CD4-positive, alpha-beta T cell treated with Interleukin-6 at 100 ng/mL for 8 hours (primary cell): ENCODE measurements around the gene MROH7.

Experiments
- DNase-seq: peaks from one replicate; pipeline ENCODE4 v3.0.0-alpha.2; 2020; ENCODE audit warnings: mixed read lengths, low spot score

MROH7 gene

GRCh38 chr1:54640863-54641836 lies at the start of gene MROH7:
Gene MROH7 (plus strand): TSS chr1:54641786. CDS start chr1:54652927, 11,141 bp downstream.
- no peak for DNase-seq

- DNase-seq, result no peak
These were observed 47.9 kb upstream of the MROH7 start for GRCh38 chr1:54593571-54594160.

GRCh38 chr1:54594463-54594862 lies 47.1 kb upstream of the MROH7 start:
- no peak for DNase-seq

- no peak for DNase-seq
These were observed 45.6 kb upstream of the MROH7 start for GRCh38 chr1:54595956-54596498.

GRCh38 chr1:54596756-54597155 lies 44.8 kb upstream of the MROH7 start:
- no peak for DNase-seq

GRCh38 chr1:54597455-54598030 lies 44.0 kb upstream of the MROH7 start:
- no peak for DNase-seq

- DNase-seq, result no peak
These were observed 42.3 kb upstream of the MROH7 start for GRCh38 chr1:54599211-54599823.

GRCh38 chr1:54600947-54601721 lies 40.5 kb upstream of the MROH7 start:
- no peak for DNase-seq

- DNase-seq, result no peak
These were observed 39.9 kb upstream of the MROH7 start for GRCh38 chr1:54601730-54602129.

- no peak for DNase-seq
These were observed 39.0 kb upstream of the MROH7 start for GRCh38 chr1:54602554-54602953.

GRCh38 chr1:54603241-54603640 lies 38.3 kb upstream of the MROH7 start:
- DNase-seq, result no peak

GRCh38 chr1:54604051-54604450 lies 37.5 kb upstream of the MROH7 start:
- DNase-seq, result no peak

- DNase-seq, result peak; percentile 36
These were observed 36.8 kb upstream of the MROH7 start for GRCh38 chr1:54604572-54605370.

- no peak for DNase-seq
These were observed 35.2 kb upstream of the MROH7 start for GRCh38 chr1:54606096-54606989.

GRCh38 chr1:54606990-54607325 lies 34.6 kb upstream of the MROH7 start:
- no peak for DNase-seq

- no peak for DNase-seq
These were observed 33.6 kb upstream of the MROH7 start for GRCh38 chr1:54607821-54608565.

GRCh38 chr1:54608566-54609230 lies 32.9 kb upstream of the MROH7 start:
- DNase-seq, result no peak

- DNase-seq, result no peak
These were observed 32.2 kb upstream of the MROH7 start for GRCh38 chr1:54609301-54609921.
